GM06990 (cell line): ENCODE data around the gene MINDY4.

ENCODE experiments used
- DNase-seq: peaks from one replicate; pipeline ENCODE4 v3.0.0-alpha.2; 2011; ENCODE audit not compliant: insufficient read length; ENCODE audit errors: extremely low read depth
- H3K27me3 ChIP-seq: replicated peaks from 2 replicates; pipeline ENCODE4 v1.6.0; 2011; ENCODE audit warnings: low read length; ENCODE audit not compliant: control insufficient read depth, insufficient read depth
- H3K36me3 ChIP-seq: 2 replicates; pipeline ENCODE4 v1.5.1; 2011; ENCODE audit warnings: low read length; ENCODE audit not compliant: control insufficient read depth, insufficient read depth
- H3K4me3 ChIP-seq: replicated peaks from 2 replicates; pipeline ENCODE4 v1.5.1; 2011; ENCODE audit warnings: low read depth, mild to moderate bottlenecking, control low read depth, low read length
- TF ChIP-seq, protein P1 (sequence below): IDR thresholded peaks from 2 replicates; pipeline ENCODE4 v1.5.1; 2011; ENCODE audit warnings: low read length, control low read depth, mild to moderate bottlenecking, inconsistent platforms; ENCODE audit not compliant: insufficient read depth, poor library complexity, severe bottlenecking

MINDY4 gene

DNA sequence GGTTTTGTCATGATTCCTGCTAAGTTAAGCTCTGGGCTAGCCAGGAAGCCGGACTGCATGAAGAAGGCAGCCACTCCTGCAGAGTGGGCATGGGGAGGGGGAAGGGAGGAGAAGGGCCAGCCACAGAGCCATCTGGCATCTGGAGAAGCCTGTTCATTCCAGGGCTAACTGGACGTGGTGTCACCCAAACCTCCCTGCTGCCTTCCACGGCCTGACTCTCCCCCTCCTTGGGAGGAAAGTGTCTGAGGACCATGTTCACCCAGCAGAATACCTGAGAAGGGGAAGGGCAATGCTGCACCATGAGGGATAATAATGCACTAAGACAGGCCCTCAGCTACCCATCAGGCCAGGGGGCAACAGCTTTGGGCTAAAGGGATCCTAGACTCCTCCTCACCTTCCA is 155.8 kb downstream of the MINDY4 start:
- no peak for DNase-seq

GRCh38 chr7:30927559-30927958 is 156.3 kb downstream of the MINDY4 start:
- TF ChIP-seq, protein P1, sequence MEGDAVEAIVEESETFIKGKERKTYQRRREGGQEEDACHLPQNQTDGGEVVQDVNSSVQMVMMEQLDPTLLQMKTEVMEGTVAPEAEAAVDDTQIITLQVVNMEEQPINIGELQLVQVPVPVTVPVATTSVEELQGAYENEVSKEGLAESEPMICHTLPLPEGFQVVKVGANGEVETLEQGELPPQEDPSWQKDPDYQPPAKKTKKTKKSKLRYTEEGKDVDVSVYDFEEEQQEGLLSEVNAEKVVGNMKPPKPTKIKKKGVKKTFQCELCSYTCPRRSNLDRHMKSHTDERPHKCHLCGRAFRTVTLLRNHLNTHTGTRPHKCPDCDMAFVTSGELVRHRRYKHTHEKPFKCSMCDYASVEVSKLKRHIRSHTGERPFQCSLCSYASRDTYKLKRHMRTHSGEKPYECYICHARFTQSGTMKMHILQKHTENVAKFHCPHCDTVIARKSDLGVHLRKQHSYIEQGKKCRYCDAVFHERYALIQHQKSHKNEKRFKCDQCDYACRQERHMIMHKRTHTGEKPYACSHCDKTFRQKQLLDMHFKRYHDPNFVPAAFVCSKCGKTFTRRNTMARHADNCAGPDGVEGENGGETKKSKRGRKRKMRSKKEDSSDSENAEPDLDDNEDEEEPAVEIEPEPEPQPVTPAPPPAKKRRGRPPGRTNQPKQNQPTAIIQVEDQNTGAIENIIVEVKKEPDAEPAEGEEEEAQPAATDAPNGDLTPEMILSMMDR, result no peak
- Histone ChIP-seq H3K36me3 (no peaks in the 10 kb centered on the region), H3K4me3 (no peak overlapping the region), H3K27me3 (no peaks in the 10 kb centered on the region; the same call in 1 of the 2 replicates)
- no peak for DNase-seq

More for the DNA sequence above, 155.8 kb downstream of the MINDY4 start:
- no peaks in the 10 kb centered on the region; the same call in 1 of the 2 replicates for H3K27me3 ChIP-seq
- TF ChIP-seq, protein P1, result no peak
- no peak overlapping the region for H3K4me3 ChIP-seq
- no peaks in the 10 kb centered on the region for H3K36me3 ChIP-seq

- Histone ChIP-seq H3K36me3 (no peaks in the 10 kb centered on the region), H3K27me3 (no peaks in the 10 kb centered on the region; the same call in 1 of the 2 replicates), H3K4me3 (no peak overlapping the region)
- no peak for DNase-seq
- TF ChIP-seq, protein P1, result no peak
Observed at GRCh38 chr7:30928254-30928872, 157.1 kb downstream of the MINDY4 start.

DNA sequence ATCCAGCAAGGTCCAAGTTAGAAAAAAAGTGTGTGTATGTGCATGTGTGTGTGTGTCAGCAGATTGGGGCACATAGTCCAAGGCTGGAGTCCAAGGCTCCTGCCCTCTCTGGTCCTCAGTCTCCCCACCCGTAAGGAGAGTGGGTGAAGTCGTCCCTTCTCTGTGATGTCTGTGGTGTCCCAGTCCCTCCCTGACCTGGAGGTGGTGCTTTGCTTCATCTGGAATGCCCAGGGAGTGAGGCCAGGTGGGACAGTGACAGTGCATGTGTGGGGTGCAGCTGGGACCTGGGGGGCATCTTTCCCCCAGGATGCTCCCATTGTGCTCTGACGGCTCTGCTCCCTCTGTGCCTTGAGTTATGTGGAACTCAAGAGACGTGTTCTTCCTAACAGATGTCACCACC is 158.5 kb downstream of the MINDY4 start:
- TF ChIP-seq, protein P1, result no peak
- DNase-seq, result no peak

GRCh38 chr7:30930621-30931020 is 159.4 kb downstream of the MINDY4 start:
- no peak overlapping the region for H3K4me3 ChIP-seq
- no peak for DNase-seq
- H3K36me3 ChIP-seq, result no peaks in the 10 kb centered on the region
- H3K27me3 ChIP-seq, result no peaks in the 10 kb centered on the region; the same call in 1 of the 2 replicates
- TF ChIP-seq, protein P1, result no peak

More for the DNA sequence above, 158.5 kb downstream of the MINDY4 start:
- Histone ChIP-seq H3K4me3 (no peak overlapping the region), H3K27me3 (no peaks in the 10 kb centered on the region; the same call in 1 of the 2 replicates), H3K36me3 (no peaks in the 10 kb centered on the region)
